H9 (cell line): Measurements from ENCODE around the gene MAPK6. TPM values are rescaled to one million over a fixed set of nuclear protein-coding genes. Genes with fewer than 3 reads are reported as not detected.

ENCODE experiments used
- DNase-seq: peaks from one replicate; pipeline ENCODE4 v3.0.0-alpha.2; 2017
- H2AFZ ChIP-seq: one replicate; pipeline ENCODE4 v1.6.1; 2013; ENCODE audit warnings: mild to moderate bottlenecking, low read length, control low read depth, moderate library complexity
- H2AK5ac ChIP-seq: 2 replicates; pipeline ENCODE4 v1.6.1; 2013; ENCODE audit warnings: low read length, control low read depth, mixed read lengths; ENCODE audit not compliant: insufficient read length
- H2BK120ac ChIP-seq: one replicate; pipeline ENCODE4 v1.6.1; 2013; ENCODE audit warnings: low read depth, mild to moderate bottlenecking, low read length, control low read depth, inconsistent platforms; ENCODE audit not compliant: poor library complexity, severe bottlenecking
- H2BK12ac ChIP-seq: 2 replicates; pipeline ENCODE4 v1.6.1; 2013; ENCODE audit warnings: low read length, control low read depth, mixed read lengths, low read depth; ENCODE audit not compliant: insufficient read length
- H2BK15ac ChIP-seq: 2 replicates; pipeline ENCODE4 v1.6.1; 2013; ENCODE audit warnings: low read depth, low read length, control low read depth
- H2BK20ac ChIP-seq: one replicate; pipeline ENCODE4 v1.6.1; 2013; ENCODE audit warnings: low read depth, mild to moderate bottlenecking, low read length, control low read depth, inconsistent platforms; ENCODE audit not compliant: poor library complexity, severe bottlenecking
- H2BK5ac ChIP-seq: 2 replicates; pipeline ENCODE4 v1.6.1; 2013; ENCODE audit warnings: low read length, control low read depth, mixed read lengths; ENCODE audit not compliant: insufficient read length
- H3K14ac ChIP-seq: 2 replicates; pipeline ENCODE4 v1.6.1; 2013; ENCODE audit warnings: low read length, control low read depth; ENCODE audit not compliant: insufficient read depth
- H3K18ac ChIP-seq: 2 replicates; pipeline ENCODE4 v1.6.1; 2013; ENCODE audit warnings: low read depth, mild to moderate bottlenecking, mixed read lengths, low read length, control low read depth; ENCODE audit not compliant: insufficient read length
- H3K23ac ChIP-seq: 2 replicates; pipeline ENCODE4 v1.6.1; 2013; ENCODE audit warnings: low read length, control low read depth, mixed read lengths, low read depth; ENCODE audit not compliant: insufficient read length
- H3K23me2 ChIP-seq: 2 replicates; pipeline ENCODE4 v1.6.1; 2013; ENCODE audit warnings: low read depth, mild to moderate bottlenecking, mixed read lengths, low read length, control low read depth; ENCODE audit not compliant: insufficient read length, poor library complexity, severe bottlenecking
- H3K27ac ChIP-seq: 2 replicates; pipeline ENCODE4 v1.5.1; 2013; ENCODE audit warnings: low read length, control low read depth, mixed read lengths, low read depth; ENCODE audit not compliant: insufficient read length
- H3K27me3 ChIP-seq: 2 replicates; pipeline ENCODE4 v1.6.1; 2013; ENCODE audit warnings: low read length, control low read depth, inconsistent platforms; ENCODE audit not compliant: insufficient read depth
- H3K4ac ChIP-seq: 2 replicates; pipeline ENCODE4 v1.6.1; 2013; ENCODE audit warnings: low read depth, mild to moderate bottlenecking, control low read depth, inconsistent platforms, low read length, moderate library complexity
- H3K4me1 ChIP-seq: 2 replicates; pipeline ENCODE4 v1.6.1; 2013; ENCODE audit warnings: low read length, control low read depth, inconsistent platforms; ENCODE audit not compliant: insufficient read depth
- H3K4me2 ChIP-seq: 2 replicates; pipeline ENCODE4 v1.6.1; 2013; ENCODE audit warnings: low read length, control low read depth, mixed read lengths; ENCODE audit not compliant: insufficient read length, insufficient read depth
- H3K56ac ChIP-seq: 2 replicates; pipeline ENCODE4 v1.6.1; 2013; ENCODE audit warnings: low read depth, mild to moderate bottlenecking, mixed read lengths, low read length, control low read depth; ENCODE audit not compliant: insufficient read length
- H3K79me1 ChIP-seq: 2 replicates; pipeline ENCODE4 v1.6.1; 2013; ENCODE audit warnings: low read depth, mild to moderate bottlenecking, moderate library complexity, low read length, control low read depth, inconsistent platforms; ENCODE audit not compliant: insufficient read depth, poor library complexity, severe bottlenecking
- H3K79me2 ChIP-seq: 2 replicates; pipeline ENCODE4 v1.6.1; 2013; ENCODE audit warnings: low read length, control low read depth, inconsistent platforms; ENCODE audit not compliant: insufficient read depth
- H3K9ac ChIP-seq: 2 replicates; pipeline ENCODE4 v1.6.1; 2013; ENCODE audit warnings: low read length, control low read depth, mixed read lengths; ENCODE audit not compliant: insufficient read length; ENCODE audit errors: extremely low read depth
- H3K9me3 ChIP-seq: one replicate; pipeline ENCODE4 v1.6.1; 2013; ENCODE audit warnings: low read depth, low read length, inconsistent platforms; ENCODE audit not compliant: control insufficient read depth
- H3T11ph ChIP-seq: one replicate; pipeline ENCODE4 v1.6.1; 2013; ENCODE audit warnings: mild to moderate bottlenecking, low read length, control low read depth, inconsistent platforms
- H4K20me1 ChIP-seq: one replicate; pipeline ENCODE4 v1.6.1; 2013; ENCODE audit not compliant: control insufficient read depth, insufficient read length, insufficient read depth
- H4K5ac ChIP-seq: 2 replicates; pipeline ENCODE4 v1.6.1; 2013; ENCODE audit warnings: low read depth, mild to moderate bottlenecking, mixed read lengths, low read length, control low read depth; ENCODE audit not compliant: insufficient read length
- H4K8ac ChIP-seq: replicated peaks from 2 replicates; pipeline ENCODE4 v1.6.1; 2013; ENCODE audit warnings: low read length, control low read depth, mixed read lengths, low read depth; ENCODE audit not compliant: insufficient read length
- H4K91ac ChIP-seq: 2 replicates; pipeline ENCODE4 v1.6.1; 2013; ENCODE audit warnings: low read depth, mild to moderate bottlenecking, moderate library complexity, mixed read lengths, low read length, control low read depth; ENCODE audit not compliant: insufficient read length
- H3K27ac Mint-ChIP-seq, 3 experiments: 2 replicates in 2 of 3; 3 replicates in 1 of 3; pipeline ENCODE4 v1.8.0; 2020 to 2021; ENCODE audit warnings: mixed read lengths in 3 of 3, mild to moderate bottlenecking in 1 of 3, moderate library complexity in 1 of 3
- H3K27me3 Mint-ChIP-seq: 2 replicates; pipeline ENCODE4 v1.8.0; 2021; ENCODE audit warnings: low read depth, mild to moderate bottlenecking, moderate library complexity, mixed read lengths
- H3K36me3 Mint-ChIP-seq, 3 experiments: 2 replicates in 2 of 3; 3 replicates in 1 of 3; pipeline ENCODE4 v1.8.0; 2020 to 2021; ENCODE audit warnings: low read depth in 3 of 3, mixed read lengths in 3 of 3; ENCODE audit not compliant: insufficient read depth in 1 of 3
- H3K4me1 Mint-ChIP-seq, 2 experiments: 2 replicates each; pipeline ENCODE4 v1.8.0; 2020; ENCODE audit warnings: mixed read lengths in 2 of 2
- H3K4me3 Mint-ChIP-seq, 2 experiments: 2 replicates in 1 of 2; 3 replicates in 1 of 2; pipeline ENCODE4 v1.8.0; 2020 to 2021; ENCODE audit warnings: mild to moderate bottlenecking in 2 of 2, mixed read lengths in 2 of 2, moderate library complexity in 1 of 2
- H3K9me3 Mint-ChIP-seq, 2 experiments: 2 replicates in 1 of 2; 3 replicates in 1 of 2; pipeline ENCODE4 v1.8.0; 2020; ENCODE audit warnings: mild to moderate bottlenecking in 2 of 2, mixed read lengths in 2 of 2, moderate library complexity in 1 of 2
- total RNA-seq: library from RNA; stranded (reverse); gene quantifications from 2 replicates; pipeline ENCODE4 v1.2.1, GENCODE V29; 2021
- TF ChIP-seq, protein P1 (sequence below): fragments of 200-600 bp; sonication (generic); conservative IDR thresholded peaks from 3 replicates; pipeline ENCODE4 v1.8.0; 2021; ENCODE audit warnings: antibody characterized with exemption, mild to moderate bottlenecking

Gene MAPK6
- total RNA-seq, 1 experiment from 2014 or later, result 88.6 TPM

DNA sequence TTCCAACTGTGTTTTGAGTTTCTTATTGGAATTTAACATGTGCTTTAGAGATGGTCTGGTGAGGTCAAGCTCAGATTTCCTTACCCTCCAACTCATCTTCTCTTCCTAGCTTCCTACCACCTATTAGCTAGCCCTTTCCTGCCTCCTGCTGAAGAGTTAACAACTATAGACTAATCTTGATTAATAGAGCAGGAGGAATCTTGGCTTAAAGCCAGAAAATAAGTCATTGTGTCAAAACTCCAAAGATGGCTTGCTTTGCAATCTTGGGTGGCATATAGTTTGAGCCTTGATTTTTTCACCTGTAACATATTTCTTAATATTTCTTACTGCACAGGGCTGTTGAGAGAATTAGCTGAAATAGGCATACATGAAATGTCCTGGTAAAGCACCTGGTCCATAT lies 66.3 kb downstream of the MAPK6 start:
- no peak overlapping the region for H2AFZ ChIP-seq
- H2BK12ac ChIP-seq, result no peak overlapping the region
- H2BK15ac ChIP-seq, result no peak overlapping the region
- no peaks in the 10 kb centered on the region for H3K23me2 ChIP-seq
- Mint-ChIP-seq H3K4me1 (peaks cover 10 to 13% of the 10 kb centered on the region in 2 experiments; a peak in 3 of 4 replicates), H3K27me3 (no peaks in the 10 kb centered on the region), H3K4me3 (no peak overlapping the region), H3K27ac (no peak overlapping the region), H3K9me3 (peaks cover 7 to 9% of the 10 kb centered on the region in 2 experiments; a peak in 4 of 5 replicates), H3K36me3 (0 out of 7 replicates have a peak, but pooled peaks cover 0 to 2% (median 0%) of the 10 kb centered on the region in 3 experiments)
- H2BK120ac ChIP-seq, result no peak overlapping the region
- no peaks in the 10 kb centered on the region for H4K20me1 ChIP-seq
- no peak overlapping the region for H3K9ac ChIP-seq
- H3K27me3 ChIP-seq, result no peaks in the 10 kb centered on the region
- H3K79me1 ChIP-seq, result no peaks in the 10 kb centered on the region
- no peak overlapping the region for H3K4ac ChIP-seq
- no peak overlapping the region for H2BK5ac ChIP-seq
- H4K5ac ChIP-seq, result no peak overlapping the region
- TF ChIP-seq, protein P1, sequence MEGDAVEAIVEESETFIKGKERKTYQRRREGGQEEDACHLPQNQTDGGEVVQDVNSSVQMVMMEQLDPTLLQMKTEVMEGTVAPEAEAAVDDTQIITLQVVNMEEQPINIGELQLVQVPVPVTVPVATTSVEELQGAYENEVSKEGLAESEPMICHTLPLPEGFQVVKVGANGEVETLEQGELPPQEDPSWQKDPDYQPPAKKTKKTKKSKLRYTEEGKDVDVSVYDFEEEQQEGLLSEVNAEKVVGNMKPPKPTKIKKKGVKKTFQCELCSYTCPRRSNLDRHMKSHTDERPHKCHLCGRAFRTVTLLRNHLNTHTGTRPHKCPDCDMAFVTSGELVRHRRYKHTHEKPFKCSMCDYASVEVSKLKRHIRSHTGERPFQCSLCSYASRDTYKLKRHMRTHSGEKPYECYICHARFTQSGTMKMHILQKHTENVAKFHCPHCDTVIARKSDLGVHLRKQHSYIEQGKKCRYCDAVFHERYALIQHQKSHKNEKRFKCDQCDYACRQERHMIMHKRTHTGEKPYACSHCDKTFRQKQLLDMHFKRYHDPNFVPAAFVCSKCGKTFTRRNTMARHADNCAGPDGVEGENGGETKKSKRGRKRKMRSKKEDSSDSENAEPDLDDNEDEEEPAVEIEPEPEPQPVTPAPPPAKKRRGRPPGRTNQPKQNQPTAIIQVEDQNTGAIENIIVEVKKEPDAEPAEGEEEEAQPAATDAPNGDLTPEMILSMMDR, result no peak
- H4K8ac ChIP-seq, result no peak overlapping the region
- H3K9me3 ChIP-seq, result no peaks in the 10 kb centered on the region
- no peak overlapping the region for H4K91ac ChIP-seq
- no peak overlapping the region for H3K14ac ChIP-seq
- no peak overlapping the region for H3K4me2 ChIP-seq
- no peak overlapping the region for H3K56ac ChIP-seq
- no peak overlapping the region for H3K18ac ChIP-seq
- H2BK20ac ChIP-seq, result no peak overlapping the region
- H3K23ac ChIP-seq, result no peak overlapping the region
- H3T11ph ChIP-seq, result no peak overlapping the region
- H3K79me2 ChIP-seq, result no peaks in the 10 kb centered on the region
- H3K4me1 ChIP-seq, result no peaks in the 10 kb centered on the region
- no peak overlapping the region for H2AK5ac ChIP-seq
- DNase-seq, result no peak
- H3K27ac ChIP-seq, result no peak overlapping the region
